GM19467 (cell line): Measurements from ENCODE around the gene NOC4L.
"Not testable (repeated sequence)": the region's sequence is repeated elsewhere in the genome, so short reads cannot be mapped to it uniquely, and the experiment has no call there.

Source experiments
- ATAC-seq: cut with Tn5 transposase; IDR thresholded peaks from one replicate; pipeline ENCODE4 v1.9.1; 2021; ENCODE audit warnings: mild to moderate bottlenecking, moderate library complexity; ENCODE audit not compliant: unreplicated experiment

The NOC4L gene

DNA sequence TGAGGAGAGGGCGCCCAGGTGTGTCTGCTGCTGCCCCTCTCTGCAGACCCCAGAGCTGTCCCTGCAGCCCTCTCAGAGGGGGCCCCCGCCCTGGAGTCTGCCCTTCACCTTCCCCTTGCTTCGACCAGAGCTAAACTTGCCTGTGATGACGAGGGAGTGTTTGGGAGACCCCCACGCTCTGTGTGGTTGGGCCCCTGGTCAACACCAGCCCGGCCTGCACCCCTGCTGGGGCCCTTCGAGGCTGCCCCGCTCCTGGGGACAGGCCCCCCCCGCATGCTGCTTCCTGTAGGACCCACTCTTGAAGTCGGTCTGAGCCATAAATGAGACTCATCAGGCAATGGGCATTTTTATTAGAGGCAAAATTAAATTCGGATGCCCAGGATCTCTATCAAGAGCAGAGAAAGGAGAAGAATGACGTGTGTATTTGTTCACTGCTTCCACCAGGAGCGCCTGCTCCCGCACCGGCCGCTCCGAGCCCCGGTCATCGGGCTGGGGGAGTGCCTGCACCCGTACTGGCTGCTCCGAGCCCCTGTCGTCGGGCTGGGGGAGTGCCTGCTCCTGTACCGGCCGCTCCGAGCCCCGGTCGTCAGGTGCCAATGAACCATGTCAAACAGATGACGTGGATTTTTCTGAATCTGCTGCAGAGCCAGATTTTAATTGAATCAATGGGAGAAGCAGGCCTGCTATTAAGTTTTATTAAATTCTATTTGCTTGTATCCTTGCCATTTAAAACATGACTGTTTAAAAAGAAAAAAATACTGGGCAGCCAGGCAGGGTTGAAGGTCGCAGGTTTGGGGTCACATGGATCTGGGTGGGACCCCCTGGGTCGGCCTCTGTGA lies 47.7 kb downstream of the NOC4L start:
- ATAC-seq: no peak

GRCh38 chr12:132194056-132194455 lies 49.8 kb downstream of the NOC4L start:
- ATAC-seq: no peak

- no peak for ATAC-seq
Measured at GRCh38 chr12:132194556-132194955, 50.3 kb downstream of the NOC4L start.

- ATAC-seq: not testable (repeated sequence)
Measured at GRCh38 chr12:132195242-132195641, 51.0 kb downstream of the NOC4L start.

DNA sequence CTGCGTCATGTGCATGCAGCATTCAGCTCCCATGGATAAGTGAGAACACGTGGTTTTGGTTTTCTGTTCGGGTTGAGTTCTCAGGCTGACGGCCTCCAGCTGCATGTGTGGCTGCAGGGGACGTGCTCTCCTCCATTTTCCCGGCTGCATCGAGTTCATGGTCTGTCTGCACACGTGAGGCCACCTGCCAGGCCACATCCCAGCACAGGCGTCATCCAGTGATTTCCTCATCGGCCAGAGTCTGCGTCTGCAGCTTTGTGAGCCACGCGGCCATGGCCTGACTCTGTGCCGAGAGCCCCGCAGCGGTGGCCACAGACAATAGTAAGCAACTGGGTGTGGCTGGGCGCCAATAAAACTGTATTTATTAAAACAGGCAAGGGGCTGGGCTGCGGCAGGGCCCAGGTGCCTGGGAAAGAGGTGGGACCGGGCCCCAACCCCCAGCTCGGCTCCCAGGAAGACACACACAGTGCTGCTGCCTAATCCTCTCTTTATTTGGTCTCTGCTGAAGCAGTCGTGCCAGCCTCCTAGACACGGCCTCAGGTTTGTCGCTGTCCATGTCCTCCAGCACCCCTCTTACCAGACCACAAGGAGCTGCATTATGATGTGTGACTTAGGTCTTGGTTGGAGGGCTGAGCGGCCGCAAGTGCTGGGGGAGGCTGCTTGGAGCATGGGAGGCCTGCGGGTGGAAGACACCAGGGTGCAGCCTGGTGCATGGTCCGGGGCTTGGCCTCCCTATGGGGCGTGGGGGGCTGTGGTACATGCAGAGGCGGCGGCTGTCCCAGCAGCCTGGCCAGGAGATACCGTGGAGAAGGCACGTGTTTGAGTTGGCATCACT lies 52.0 kb downstream of the NOC4L start:
- no peak for ATAC-seq

- no peak for ATAC-seq
Measured at GRCh38 chr12:132196873-132197390, 52.7 kb downstream of the NOC4L start.

DNA sequence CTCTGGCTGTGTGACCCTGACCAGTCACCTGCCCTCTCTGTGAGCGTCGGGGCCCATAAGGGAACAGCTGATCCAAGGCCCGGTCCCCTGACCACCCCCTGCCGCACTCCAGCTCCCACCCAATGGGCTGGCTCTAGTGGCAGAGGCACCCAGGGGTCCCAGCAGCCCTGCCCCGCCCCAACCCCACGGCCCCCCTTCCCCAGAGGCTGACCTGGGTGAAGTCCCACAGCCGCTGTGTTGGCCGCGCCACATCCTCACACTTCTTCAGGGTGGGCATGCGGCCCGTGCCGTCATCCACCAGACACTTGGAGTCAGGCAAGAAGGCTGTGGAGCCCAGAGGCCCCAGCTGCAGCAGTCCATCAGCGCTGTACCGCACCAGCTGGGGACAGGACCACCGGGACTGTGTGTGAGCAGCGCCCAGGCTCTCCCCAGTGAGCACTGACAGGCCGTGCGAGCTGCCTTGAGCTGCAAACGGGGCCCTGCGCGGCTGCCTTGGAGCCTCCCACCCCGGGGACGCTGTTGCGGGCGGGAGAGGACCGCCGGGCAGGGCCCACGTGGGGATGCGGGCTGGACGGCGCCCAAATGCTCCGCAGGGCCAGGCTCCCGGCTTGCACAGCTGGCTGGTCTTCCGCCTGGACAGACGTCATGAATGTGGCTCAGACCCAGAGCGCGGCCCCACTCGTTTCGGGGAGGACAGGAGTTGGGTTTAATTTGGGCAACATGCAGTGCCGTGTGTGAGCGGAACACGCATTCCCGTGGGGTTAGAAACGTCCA lies 53.5 kb downstream of the NOC4L start:
- ATAC-seq: no peak

GRCh38 chr12:132199101-132199500 lies 54.8 kb downstream of the NOC4L start:
- ATAC-seq: no peak

DNA sequence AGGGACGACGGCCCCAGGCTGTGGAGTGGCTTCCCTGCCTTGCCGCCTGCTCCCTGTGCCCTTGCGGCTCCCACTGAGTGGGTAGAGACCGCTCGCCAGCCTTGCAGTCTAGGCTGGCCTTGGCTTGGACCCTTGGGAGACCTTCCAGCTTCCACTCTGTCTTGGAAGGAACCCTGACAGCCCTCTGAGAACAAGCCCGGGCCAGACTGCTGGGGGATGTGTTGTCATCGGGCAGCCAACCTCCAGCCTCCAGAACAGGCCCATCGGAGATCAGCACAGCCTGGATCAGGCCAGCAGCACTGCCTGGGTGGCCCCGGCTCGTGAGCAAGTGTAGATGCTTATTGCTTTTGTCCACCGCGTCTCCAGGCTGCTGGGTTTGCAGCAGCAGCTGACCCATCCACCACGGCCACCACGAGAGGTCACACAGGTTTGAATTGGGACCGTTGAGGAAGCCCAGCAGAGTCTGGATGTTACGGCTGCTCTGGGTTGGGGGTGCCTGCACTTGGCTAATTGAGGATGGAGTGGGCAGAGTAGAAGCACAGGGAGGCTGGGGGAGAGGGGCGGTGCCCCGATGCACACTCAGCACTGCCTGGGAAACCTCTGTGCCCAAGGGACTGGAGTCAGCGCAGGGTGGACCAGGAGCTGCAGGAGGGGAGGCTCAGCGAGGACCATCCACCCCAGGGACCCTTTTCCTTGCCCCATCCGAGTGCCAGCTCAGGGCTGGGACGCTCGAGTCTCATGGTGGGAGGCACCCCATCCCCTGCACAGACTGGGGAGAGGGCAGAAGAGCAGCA lies 55.5 kb downstream of the NOC4L start:
- no peak for ATAC-seq

- ATAC-seq: no peak
Measured at GRCh38 chr12:132200800-132201199, 56.5 kb downstream of the NOC4L start.

- no peak for ATAC-seq
Measured at GRCh38 chr12:132201391-132202120, 57.3 kb downstream of the NOC4L start.
